ENCODE measurements around the gene PEX5L.
A peak's percentile ranks its signal among the peaks of the same experiment; 100 is the strongest.

PEX5L gene

DNA sequence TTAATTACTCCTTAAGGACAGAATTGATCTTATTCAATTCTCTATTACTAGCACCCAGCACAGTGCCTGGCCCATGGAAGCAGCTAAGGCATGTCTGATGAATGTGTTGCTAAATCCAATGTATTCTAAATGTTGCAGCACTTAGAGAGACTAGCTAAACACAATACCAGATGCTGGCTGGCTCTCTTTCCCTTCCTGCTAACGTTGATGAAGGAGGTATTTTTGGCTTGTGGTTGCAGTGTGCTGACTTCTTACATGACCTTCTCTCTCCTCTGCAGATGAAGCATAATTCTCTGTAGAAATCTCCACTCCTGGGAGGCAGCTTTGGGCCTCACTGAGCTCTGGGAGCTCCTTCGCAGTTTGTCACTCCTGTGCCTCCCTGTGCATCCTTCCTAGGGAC lies 183.6 kb downstream of the PEX5L start:
- no peak for DNase-seq (ENCODE audit: insufficient read length, low spot score)
- peak; percentile 42 for FAIRE-seq

DNA sequence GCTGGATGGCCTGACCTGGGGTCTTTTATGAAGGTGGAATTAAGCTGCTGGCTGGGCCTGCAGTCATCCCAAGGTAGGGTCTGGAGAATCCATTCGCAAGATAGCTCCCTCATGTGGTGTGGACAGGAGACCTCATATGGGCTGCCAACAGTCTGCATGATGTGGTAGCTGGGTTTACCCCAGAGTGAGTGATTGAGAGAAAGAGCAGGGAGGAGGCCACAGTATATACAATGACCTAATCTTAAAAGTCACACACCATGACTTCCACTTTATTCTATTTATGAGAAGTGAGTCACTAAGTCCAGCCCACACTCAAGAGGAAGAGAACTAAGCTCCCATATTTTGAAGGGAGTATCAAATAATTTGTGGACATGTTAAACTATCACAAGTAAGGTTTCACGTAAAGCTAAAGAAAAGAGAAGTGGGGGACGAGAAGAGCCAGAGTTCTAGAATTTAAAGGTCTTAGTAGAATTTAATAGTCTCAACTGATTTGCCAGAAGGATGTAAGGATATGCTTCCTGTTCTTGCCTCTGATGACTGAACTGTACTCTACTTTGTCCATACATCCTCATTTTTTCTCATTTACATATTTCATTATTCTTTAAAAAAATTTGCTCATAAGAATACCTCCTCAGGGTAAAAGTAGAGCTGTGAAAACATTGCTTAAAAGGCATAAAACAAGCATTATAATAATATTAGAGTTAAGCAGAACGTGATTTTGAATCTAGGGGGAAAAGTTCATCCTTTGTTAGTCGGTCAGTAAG lies 184.4 kb downstream of the PEX5L start:
- FAIRE-seq: no peak
- no peak for DNase-seq (ENCODE audit: insufficient read length, low spot score)

DNA sequence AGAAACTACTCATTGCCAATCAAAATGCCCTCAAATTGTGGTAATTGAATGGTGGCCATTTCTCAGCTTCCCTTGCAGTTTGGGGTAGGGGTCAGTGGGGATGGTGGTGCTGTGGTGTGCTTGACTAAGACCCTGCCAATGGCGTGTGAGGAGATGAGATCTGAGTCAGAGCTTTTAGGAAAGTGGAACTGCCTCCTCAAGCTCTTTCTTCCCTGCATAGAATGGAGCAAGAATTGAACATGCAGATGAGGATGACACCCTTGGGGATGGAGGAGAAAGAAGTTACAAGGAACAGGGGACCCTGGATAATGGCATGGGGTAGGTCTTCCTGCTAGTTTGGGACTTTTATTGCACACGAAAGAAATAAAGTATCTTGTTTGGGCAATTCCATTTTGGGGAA lies 188.0 kb downstream of the PEX5L start:
- no peak for FAIRE-seq
- no peak for DNase-seq (ENCODE audit: insufficient read length, low spot score)

DNA sequence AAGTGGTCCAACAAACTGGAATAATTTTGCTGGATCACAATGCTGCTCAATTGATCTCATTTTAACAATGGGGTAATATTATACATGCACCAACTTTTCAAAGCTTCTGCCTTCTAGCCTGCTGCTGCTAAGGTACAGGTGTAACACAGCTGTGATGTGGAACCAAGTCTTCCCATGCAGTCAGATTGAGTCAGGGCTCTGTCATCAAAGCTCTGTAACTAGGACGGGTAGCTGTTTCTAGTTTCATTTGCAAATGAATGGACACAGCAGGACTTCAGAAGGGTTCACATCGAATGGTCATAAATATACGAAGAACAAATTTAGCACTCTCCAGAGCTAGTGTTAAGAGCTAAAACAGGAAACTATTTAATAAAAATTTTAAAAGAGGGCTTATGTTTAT lies 194.7 kb downstream of the PEX5L start:
- DNase-seq (ENCODE audit: insufficient read length, low spot score) (no peak), FAIRE-seq (no peak)

DNA sequence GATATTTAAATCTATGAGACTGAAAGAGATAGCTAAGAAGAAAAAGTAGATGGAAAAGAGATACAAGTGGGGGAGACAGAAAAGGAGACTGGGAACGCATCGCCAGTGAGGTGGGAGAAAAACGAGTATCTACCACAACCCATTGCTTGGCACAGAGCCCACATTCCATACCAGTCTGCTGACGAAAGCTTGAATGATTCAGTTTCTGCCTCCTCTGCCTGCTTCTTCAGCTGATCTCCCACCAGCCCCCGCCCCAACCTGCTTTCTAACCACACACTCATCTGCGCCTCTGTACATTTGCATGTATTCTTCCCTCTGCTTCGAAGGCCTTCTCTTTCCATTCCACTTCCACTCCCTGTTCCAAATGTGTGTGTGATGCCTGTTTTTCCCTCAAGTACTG lies 195.8 kb downstream of the PEX5L start:
- no peak for FAIRE-seq
- DNase-seq (ENCODE audit: insufficient read length, low spot score): no peak

DNA sequence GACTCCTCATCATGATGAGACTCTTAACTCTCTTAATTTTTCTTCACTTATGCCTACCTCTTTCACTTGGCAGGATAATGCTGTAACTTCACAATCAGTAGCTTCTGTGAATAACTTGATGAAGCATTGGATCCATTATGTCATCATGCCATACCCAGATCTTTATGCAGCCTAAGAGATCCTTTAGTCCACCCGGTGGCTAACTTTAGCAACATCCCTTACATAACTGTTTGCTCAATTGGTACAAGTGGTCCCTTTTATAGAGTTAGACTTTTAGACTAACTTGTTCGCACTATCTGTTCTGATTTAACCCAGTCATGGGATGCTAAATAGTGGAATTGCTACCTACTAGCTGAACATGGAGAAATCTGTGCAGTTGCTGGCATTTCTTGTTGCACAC lies 199.4 kb downstream of the PEX5L start:
- FAIRE-seq: no peak
- no peak for DNase-seq (ENCODE audit: insufficient read length, low spot score)

DNA sequence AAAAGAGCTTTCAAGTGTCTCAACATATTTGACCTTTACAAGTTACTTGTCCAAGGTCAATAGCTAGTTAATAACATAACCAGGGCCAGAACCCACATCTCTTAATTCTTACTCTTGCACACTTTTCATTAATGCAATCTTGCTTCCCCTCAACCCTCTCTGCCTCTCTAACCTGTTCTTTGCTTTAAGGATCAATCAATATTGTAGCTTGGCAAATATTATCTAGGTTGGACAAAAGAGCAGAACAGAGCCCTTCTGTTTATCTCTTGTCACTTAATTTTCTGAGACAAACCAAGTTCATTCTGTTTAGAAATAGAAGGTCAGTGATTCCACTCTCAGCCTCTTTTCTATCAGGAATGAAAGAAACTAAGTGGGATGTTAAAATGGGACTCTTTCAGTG lies 203.4 kb downstream of the PEX5L start:
- FAIRE-seq (no peak), DNase-seq (ENCODE audit: insufficient read length, low spot score) (no peak)

DNA sequence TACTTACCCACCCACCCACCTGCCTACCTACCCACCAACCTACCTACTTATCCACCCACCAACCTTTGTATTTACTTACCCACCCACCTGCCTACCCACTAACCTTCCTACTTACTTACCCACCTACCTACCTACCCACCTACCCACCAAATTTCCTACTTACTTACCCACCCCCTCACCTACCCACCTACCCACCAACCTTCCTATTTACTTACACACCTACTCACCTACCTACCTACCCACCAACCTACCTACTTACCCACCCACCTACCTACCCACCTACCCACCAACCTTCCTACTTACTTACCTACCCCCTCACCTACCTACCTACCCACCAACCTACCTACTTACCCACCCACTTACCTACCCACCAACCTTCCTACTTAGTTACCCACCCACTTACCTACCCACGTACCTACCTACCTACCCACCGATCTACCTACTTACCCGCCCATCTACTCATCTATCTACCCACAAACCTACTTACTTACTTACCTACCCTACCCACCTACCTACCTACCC lies 204.3 kb downstream of the PEX5L start:
- FAIRE-seq (no peak), DNase-seq (ENCODE audit: insufficient read length, low spot score) (no peak)

DNA sequence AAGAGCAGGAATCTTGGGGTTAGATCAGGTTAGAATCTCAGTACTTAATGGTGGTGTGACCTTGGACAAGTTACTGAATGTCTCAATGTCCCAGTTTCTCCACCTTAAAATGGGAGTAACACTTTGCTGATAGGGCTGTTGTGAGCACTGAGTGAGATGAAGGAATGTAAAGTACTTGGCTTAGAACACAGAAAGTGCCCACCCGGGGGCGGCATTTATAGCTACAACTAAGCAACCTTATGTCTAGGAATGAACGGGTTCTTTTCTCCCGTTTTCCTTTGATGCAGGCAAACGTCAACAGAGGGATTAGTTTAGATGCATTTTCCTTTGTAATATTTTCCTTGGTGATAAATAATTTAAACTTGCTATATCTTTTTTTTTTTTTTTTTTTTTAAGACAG lies 207.3 kb downstream of the PEX5L start:
- no peak for DNase-seq (ENCODE audit: insufficient read length, low spot score)
- no peak for FAIRE-seq

DNA sequence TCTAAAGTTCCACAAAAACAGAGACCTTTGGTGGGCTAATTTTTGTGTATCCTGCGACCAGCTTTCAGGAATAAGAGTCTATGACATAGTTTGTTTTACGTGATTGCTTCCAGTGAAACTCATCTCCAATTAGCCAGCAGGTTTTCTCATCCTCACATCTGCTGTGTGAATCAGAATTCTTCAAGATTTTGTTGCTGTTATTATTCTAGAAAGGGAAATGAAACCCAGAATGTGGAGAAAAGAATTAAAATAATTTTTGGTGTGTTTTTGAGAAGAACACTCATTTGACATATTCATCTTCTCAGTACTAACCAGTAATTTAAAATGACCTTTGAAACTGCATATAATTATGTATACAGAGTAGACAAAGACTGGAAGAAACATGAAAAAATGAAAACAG lies 208.0 kb downstream of the PEX5L start:
- no peak for FAIRE-seq
- DNase-seq (ENCODE audit: insufficient read length, low spot score): no peak

DNA sequence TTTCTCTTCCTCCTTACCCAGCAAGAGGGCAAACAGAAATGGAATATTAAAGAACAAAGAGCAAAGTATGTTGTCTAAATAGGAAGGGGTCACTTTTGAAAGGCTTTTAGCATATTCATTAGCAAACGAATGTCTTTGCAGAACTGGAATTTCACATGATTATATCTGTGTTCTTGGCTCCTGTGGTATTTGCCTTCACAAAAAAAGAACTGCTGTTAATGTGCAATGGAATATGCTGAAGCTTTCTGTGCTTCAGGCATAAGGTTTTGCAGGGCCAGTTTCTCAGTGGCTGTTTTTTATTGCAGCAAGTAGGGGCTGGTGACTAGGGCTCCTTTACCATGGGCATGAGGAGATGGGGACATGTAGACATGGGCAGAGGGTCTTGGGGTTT lies 210.5 kb downstream of the PEX5L start:
- no peak for DNase-seq (ENCODE audit: insufficient read length, low spot score)
- no peak for FAIRE-seq

DNA sequence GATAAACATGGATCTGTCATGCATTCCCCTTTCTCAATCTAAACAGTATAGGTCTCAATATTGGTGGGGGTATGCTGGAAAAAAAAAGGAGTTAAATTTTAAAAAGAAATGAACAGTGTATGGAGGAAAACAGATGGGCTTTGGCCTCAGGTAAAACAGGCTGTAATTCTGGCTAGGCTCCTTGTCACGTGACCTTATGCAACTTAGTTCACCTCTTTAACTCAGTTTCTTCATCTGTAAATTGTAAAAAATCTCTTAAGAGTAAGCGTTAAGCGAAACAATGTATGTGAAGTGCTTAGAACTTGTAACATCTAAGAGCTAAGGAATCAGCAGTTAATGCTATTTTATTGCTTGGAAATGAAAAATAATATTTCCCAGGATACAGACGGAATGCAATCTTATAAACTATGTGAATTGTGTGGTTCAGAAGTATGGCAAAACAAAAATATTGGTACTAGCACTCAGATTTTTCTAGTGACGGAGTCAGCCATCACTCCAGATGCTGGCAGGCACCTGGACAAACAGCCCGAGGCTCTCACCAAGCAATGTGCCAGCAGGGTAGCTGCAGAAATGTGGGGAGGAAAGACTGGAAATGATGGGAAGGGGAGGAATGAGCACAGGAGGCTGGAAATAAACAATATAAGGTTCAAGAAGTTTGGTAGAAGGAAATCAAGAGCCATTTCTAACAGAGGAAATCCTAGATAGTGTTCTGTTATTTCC lies 211.1 kb downstream of the PEX5L start:
- FAIRE-seq: no peak

DNA sequence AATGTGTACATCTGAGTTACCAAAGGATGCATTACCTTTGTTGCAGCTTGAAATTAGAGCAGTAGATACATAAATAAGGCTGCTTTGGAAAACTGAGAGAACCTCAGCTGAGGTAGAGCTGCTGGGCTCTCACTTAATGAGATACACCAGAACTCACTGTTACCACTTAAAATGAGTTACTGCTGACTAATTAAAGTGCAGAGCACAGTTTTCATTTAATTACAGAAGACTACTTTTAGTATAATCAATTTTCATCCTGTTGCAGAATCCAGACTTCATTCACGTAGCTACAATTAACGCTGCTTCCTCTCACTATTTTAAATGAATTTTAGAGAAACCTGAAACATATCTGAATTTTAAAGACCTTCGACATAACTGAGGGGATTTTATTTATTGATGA lies 214.4 kb downstream of the PEX5L start:
- FAIRE-seq (no peak), DNase-seq (ENCODE audit: insufficient read length, low spot score) (no peak)

More for the DNA sequence above, 211.1 kb downstream of the PEX5L start:
- no peak for DNase-seq (ENCODE audit: insufficient read length, low spot score)

DNA sequence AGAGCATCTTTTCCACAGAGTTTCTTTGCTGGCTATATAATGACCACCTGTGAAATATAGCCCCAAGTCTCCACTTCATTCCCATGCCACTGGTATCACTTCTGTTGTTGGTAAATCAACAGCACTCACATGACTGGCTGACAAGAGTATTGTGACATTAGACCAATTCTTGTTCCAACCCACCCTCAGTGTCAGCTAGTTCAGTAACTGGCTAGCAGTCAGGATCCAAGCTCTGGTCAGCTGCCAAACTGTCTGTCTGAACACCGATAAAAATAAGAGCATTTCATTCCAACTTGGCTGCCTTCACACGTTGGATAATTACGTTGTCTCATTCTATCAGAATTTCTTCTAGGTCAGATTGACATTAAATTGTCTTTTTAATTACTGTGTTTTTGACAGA lies 217.4 kb downstream of the PEX5L start:
- DNase-seq (ENCODE audit: insufficient read length, low spot score) (no peak), FAIRE-seq (no peak)

DNA sequence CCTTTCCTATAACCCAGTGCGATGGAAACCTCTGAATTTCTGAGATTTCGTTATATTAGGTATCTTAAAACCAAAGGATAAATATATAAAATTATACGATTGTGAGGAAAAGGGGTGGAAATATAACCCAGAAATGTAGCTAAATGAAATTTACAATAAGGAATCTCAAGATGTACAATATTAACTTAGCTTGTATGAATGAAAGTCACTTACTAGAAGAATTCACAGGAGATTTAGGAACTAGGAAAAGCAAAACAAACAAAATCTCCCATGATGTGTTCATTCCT lies 224.7 kb downstream of the PEX5L start:
- FAIRE-seq (no peak), DNase-seq (ENCODE audit: insufficient read length, low spot score) (no peak)

DNA sequence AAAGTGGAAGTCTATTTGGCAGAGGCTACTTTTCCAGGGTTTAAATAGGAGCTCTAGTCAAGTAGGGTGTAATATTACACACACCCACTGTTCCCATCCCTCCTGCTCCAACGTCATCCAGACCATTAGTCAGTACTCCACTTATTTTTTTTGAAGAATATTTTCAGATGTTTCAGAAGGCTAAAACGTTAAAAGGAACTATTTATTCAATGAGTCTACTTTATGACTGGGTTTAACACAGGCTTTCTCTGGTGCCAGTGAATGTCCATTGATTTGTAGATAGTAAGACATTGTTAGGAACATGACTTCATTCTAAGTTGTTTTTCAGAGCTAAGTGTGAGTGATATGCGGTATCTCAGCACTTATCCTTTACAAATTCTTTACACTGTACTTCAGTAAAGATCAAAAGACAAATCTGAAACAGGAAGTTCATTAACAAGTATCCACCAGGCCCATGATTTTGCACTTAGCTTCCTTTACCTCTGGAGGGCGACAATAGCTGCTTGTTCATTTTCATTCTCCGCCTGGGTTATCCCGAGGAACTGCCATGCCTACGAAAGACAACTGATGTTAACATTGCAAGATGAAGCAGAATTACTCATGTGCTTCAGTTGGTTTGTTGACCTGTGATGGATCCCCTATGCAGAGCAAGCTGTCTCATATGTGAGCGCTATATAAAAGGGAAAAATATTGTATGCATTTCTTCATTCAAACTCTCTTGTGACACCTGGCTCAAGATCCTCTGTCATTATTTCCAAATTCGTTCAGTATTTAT lies 225.2 kb downstream of the PEX5L start:
- FAIRE-seq (peak; percentile 89), DNase-seq (ENCODE audit: insufficient read length, low spot score) (peak; percentile 30)

DNA sequence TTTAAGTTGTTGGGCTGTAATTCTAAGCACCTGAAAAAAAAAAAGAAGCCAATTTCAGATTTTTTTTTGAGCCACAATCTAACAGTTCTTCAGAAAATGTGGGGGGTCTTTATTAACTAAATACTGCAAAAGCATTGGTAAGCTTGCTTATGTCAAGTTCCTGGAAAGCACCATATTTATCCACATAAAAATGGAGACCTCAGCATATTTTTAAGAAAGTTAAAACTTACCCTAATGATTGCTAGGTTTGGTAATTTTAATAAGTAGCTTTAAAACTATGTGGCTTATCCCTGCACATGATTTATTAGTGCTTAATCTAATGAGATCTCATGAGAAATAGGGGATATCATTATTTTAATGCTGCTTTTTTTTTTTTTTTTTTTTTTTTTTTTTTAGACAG lies 227.1 kb downstream of the PEX5L start:
- FAIRE-seq (no peak), DNase-seq (ENCODE audit: insufficient read length, low spot score) (no peak)

DNA sequence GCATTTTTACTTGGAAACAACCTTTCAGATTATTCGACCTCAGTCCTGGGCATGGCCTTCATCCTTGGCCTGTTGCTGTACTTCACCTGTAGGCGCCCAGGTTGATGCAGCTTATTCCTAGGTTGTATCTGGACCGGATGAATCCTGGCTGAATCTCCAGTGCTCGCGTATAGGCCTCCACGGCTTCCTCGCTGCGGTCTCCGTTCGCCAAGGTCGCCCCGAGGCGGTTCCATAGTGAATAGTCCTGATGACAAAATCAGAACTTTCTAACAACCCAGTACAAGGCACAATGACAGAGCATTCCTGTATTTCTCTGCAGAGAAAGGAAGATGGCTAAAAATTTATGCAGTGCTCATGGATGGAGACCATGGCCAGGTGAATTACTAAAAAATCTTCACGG lies 229.1 kb downstream of the PEX5L start:
- no peak for FAIRE-seq
- DNase-seq (ENCODE audit: insufficient read length, low spot score): no peak

DNA sequence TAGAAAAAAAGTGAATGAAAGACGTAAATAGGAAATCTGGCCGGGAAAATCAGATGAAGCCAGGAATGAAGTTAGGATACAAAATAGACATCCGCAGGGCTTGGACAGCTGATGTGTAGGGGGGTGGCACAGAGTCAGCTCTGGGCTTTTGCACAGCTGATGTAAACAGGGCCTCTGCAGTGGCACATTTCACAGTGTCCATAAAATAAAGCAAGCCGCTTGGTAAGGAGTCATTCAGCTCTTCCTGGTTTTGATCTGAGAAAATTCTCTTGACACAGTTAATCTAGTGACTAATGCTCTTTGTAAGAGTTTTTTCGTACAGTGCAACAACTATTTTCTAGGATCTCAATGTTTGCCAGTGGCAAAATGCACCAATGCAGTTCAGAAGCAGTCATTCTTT lies 230.6 kb downstream of the PEX5L start:
- no peak for DNase-seq (ENCODE audit: insufficient read length, low spot score)
- no peak for FAIRE-seq

DNA sequence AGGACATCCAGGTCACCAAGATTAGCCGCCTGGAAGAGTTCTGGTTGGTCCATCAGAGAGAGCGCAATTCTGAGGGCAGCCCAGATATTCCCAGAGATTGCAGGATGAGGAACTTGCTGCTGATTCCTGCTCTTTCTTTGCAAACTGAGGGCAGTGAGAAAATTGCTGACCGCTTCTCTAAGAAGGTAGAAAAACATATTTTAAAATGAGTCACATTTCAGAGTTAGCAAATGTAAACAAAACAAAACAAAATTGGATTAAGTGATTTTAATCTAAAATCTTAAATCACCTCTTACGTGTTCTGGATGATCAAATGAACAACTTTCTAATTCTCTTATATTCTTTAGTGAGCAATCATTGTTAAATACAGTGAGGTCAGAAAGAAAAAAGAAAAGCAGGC lies 234.9 kb downstream of the PEX5L start:
- FAIRE-seq: no peak
- DNase-seq (ENCODE audit: insufficient read length, low spot score): no peak

DNA sequence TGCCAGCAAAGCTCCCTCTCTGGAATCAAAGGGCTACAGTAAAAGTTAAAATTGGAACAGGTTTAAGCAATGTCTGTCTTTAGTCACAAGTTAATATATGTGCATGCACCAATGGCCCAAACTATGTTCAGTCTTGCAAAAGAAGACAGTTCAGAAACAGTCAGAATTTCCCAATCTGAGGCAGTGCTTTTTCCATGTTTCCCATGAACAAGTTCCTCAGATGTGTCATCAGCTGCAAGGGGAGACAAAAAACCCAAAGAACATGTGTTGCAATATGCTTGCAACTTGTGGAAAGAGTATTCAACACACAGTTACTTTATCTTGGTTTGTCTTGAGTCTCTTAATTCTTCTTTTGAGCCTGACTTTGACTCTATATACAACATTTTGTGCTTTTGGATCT lies 235.5 kb downstream of the PEX5L start:
- FAIRE-seq (no peak), DNase-seq (ENCODE audit: insufficient read length, low spot score) (no peak)

DNA sequence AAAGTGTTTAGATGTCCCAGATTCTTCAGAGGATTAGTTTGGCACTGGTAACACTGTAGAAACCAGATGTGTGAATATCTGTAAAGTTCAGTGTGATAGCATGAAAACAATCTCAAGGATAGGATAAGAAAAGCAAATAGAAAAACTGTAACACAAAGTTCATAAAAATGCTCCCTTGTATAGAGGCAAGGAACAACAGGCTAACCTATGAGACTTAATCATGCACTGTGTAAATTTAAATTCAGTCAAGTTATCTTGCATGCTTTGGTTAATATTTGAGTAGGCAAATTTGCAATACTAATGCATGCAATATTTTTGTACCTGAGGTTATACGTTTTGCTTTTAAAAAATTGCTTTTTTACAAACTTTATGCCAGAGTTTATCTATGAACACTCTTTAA lies 239.5 kb downstream of the PEX5L start:
- DNase-seq (ENCODE audit: insufficient read length, low spot score): no peak
- no peak for FAIRE-seq

Measured in GM19239 (cell line).